Stimulated activated CD8-positive, alpha-beta memory T cell treated with anti-CD3 and anti-CD28 coated beads, Interleukin-15, amount 100 ng/mL, for 1 hour (primary cell): Measurements from ENCODE around the gene PYGB.
"Not testable (repeated sequence)": the region's sequence is repeated elsewhere in the genome, so short reads cannot be mapped to it uniquely, and the experiment has no call there.

Experiments
- DNase-seq: peaks from one replicate; pipeline ENCODE4 v3.0.0-alpha.2; 2020; ENCODE audit warnings: low read depth

PYGB gene

GRCh38 chr20:25296094-25297093, 48.5 kb downstream of the PYGB start:
- no peak for DNase-seq

- DNase-seq = no peak
Observed at GRCh38 chr20:25297141-25297905, 49.4 kb downstream of the PYGB start.

- DNase-seq = no peak
Observed at GRCh38 chr20:25299806-25300205, 51.9 kb downstream of the PYGB start.

- DNase-seq = no peak
Observed at GRCh38 chr20:25300496-25301170, 52.7 kb downstream of the PYGB start.

- DNase-seq = no peak
Observed at GRCh38 chr20:25301357-25301920, 53.6 kb downstream of the PYGB start.

GRCh38 chr20:25302596-25302995, 54.7 kb downstream of the PYGB start:
- no peak for DNase-seq

GRCh38 chr20:25303292-25304024, 55.6 kb downstream of the PYGB start:
- no peak for DNase-seq

GRCh38 chr20:25304025-25304549, 56.2 kb downstream of the PYGB start:
- no peak for DNase-seq

GRCh38 chr20:25306991-25307903, 59.4 kb downstream of the PYGB start:
- DNase-seq = no peak

- DNase-seq = no peak
Observed at GRCh38 chr20:25308083-25308491, 60.2 kb downstream of the PYGB start.

GRCh38 chr20:25308671-25309394, 60.9 kb downstream of the PYGB start:
- no peak for DNase-seq

GRCh38 chr20:25309395-25310267, 61.7 kb downstream of the PYGB start:
- no peak for DNase-seq

GRCh38 chr20:25310268-25310920, 62.5 kb downstream of the PYGB start:
- peak; percentile 2 for DNase-seq

GRCh38 chr20:25310921-25311728, 63.2 kb downstream of the PYGB start:
- DNase-seq = no peak

- not testable (repeated sequence) for DNase-seq
Observed at GRCh38 chr20:25312716-25313115, 64.8 kb downstream of the PYGB start.

GRCh38 chr20:25313593-25313992, 65.7 kb downstream of the PYGB start:
- no peak for DNase-seq
